Hematopoietic multipotent progenitor cell treated with erythropoietin and hydrocortisone succinate and interleukin-3 and kit ligand, for 8 days (in vitro differentiated cells): ENCODE results near the gene DOCK10.

Experiments
- DNase-seq: peaks from one replicate; pipeline ENCODE4 v3.0.0-alpha.2; 2015

DOCK10 gene

DNA sequence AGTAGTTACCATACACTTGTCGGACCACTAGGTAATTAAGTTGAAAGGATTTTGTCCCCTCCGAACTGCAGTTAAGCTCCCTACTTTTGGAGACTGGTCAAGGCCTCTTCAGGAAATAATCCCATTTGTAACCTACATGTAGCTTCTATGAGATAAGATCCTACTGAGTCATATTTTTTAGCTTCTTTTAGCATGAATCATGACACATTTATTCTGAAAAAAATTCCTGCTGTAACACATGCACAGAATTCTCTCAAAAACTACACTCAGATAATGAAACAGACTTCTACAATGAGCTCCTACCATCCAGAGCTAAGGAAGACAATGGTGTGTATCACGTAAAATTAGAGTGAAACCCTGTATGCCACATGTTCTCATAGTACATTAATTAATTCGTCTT lies 225.5 kb downstream of the DOCK10 start:
- no peak for DNase-seq

DNA sequence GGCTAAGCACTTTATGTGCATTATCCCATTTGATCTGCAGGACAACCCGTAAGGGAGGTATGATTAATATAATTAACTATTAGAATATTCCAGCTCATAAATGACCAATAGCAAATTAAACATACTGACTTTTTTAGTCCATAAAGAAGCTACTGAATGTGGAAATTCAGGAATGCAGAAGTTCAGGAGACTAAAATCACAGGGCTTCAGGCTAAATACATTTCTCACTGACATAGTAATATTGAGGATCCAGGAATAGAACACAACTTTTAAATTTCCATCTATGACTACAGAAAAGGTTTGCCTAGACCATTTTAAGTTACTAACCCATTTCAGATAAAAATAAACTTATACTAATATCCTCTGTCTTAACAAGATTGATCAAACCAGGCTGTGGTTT lies 228.7 kb downstream of the DOCK10 start:
- DNase-seq: no peak

DNA sequence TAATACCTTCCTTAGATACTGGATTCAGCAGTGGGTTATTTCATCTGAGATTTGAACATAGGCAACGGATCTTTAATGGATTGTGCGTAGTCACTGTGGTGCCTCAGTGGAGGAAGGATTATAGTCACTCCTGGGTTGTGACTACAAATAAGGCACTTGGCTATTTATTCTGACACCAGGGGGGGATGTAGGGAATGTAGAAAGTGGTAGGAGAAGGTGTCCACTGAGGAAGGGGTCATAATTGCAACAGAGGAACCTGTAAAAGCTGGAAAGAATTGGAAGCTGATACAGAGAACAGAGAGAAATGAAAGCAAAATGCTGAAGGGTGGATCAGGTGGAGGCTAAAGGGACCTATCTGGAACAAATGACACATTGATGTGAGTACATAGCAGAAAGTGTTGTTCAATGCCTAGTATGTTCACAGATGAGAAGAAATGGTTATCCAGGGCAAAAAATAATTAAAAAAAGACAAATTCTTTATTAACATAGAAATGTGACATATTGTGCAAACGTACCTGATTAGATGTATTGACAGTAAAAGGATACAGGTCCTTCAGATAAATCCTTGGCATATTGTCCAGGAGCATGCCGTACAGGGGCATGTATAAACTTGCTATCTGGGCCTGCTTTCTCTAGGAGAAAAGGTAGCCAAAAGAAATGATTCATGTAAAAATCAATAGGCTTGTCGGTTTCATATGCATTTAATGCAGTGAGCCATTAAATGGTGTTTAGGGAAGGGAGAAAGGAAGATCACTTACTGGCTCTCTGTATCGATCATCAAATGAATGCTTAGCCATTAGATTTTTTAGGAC lies 234.9 kb downstream of the DOCK10 start:
- no peak for DNase-seq

DNA sequence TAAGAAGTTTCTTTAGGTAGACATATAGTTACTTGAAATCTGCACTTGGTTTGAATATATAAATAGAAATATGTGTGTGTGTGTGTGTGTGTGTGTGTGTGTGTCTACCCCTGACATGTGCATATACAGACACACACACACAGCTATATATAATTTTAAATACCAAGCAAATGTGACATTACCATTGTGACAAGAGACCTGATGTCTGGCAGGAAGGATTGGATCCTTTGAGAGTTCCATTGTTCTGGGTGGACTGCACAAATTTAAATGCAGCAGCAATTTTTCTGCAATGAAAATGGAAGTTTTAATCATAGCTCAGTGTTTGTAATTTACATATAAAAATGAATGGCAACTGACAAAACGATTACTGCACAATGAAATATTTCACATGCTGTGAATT lies 238.3 kb downstream of the DOCK10 start:
- DNase-seq: no peak

DNA sequence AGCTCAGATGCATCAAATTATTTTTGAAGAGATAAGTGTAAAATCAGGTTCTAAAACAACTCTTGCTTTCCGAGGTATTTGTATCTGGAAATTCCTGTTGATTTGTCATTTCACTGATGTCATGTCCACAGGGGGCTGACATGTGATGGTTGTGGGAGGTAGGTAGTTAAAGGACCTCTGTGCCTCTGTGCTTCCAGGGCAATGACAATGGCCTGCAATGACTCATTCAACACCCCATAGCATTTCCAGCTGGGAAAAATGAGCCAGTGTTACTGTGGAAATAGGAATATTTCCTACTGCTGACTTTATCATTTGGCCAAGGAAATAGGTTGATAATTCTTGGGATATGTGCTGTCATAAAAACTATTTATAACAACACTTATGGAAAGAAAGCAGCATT lies 239.9 kb downstream of the DOCK10 start:
- DNase-seq: no peak

DNA sequence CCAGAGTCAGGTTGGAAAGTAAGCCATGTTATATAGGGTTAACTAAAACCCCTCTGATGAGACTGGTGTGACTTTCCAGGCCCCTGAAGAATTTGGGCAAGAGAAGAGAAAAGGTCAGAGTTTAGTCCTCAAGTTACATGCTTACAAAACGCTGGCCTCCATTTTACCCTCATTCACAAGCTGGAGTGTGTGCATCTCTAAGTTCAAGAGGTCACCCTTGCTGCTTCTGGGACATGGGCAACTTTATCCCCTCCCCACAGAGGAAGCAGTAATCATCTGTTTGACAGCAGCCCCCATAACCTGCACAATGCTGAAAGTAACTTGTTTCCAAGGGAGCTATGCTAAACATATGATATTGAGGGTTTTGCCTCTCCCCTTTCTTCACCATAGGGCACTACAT lies 240.9 kb downstream of the DOCK10 start:
- DNase-seq: no peak

DNA sequence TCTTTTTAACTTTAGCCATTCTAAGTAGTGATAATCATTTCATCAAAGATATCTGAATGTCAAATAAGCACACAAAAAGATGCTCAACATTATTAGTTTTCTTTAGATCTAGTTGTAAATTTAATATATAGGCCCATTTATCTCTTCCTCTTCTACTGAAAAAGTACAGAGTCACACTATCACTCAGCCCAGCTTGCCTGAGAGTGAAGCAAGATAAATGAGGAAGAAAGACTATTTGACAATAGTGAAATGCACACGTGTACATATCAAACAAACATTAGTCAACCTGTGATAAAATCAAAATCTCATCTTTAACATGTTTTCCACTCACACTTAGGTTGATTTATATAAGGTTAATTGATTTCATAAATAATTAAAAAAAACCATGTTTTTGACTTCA lies 242.6 kb downstream of the DOCK10 start:
- DNase-seq: no peak

DNA sequence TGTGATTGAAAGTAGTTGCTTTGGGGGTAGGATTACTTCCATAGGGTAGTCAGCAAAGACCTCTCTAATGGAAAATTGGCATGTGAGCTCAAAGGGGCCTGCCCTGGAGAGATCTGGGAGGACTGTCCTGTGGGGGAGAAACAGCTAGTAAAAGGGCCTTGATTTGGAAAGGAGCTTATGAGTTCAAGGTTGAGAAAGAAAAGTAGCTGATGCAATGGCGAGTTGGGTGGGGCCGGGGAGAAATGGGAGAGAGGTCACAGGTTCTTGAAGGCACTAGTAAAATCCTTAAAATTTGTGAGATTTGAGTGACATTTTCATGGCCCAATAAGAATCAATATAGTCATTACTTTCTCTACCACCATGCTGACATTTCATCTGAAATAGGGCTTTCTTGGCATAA lies 244.1 kb downstream of the DOCK10 start:
- DNase-seq: no peak

DNA sequence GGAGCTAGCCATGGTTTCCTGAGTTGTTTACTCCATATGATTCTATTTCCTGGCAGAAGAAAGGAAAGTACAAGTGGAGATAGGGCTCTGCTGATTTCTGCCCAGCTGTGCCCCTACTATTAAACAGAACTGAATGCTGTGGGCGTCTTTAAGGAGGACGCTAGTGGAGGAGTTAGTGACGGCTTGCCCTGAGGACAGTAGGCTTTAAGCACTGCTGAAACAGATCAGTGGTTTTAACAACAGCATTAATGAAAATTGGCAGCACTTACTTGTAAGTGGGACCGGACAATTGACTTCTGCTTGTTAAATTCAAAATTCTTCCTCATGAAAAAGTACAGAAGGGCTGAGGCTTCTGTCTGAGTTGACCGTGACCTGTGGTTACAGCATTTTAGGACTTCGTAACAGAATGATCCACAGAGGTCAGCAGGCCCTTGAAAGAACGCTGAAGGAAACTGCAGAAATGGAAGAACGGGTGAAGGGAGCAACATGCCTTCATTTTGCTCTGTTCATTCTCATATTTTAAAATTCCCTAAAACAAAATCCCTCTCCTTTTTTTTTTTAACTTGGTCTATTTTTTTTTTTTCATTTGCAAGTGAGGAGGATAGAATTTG lies 245.5 kb downstream of the DOCK10 start:
- no peak for DNase-seq

DNA sequence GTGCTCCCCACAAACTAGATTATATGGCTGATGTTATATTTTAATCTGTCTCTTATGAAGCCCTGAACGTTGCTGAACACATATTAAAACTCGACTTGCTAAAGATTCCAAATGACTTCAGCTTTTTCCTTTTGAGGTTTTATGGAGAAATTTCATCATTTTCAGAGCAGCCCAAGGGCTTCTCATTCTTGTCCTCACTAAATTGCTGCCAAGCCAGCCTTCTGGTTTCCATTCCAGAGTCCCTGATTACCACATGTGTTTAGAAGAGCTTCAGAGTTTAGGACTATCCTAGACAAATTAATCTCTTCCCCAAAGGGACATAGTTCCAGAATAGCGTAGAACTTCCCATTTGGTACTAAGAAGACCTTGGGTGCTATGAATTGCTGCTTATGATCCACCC lies 248.3 kb downstream of the DOCK10 start:
- DNase-seq: no peak

DNA sequence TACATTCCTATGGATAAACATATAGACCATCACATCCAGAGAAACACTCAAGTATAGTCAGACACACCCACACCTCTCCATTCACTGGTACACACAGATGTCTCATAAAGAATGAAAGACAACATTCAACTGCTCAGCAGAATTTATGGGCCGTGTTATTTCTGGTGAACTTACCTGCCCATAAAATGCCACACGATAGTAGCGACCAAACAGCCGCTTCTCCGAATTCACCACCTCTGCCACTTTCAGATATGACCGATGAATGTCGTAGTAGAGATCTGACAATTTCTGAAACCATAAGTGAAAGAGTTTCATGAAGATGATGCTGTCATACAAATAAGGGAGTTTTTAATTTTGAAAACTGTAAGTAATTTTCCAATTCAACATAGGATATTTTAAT lies 255.4 kb downstream of the DOCK10 start:
- DNase-seq: no peak

DNA sequence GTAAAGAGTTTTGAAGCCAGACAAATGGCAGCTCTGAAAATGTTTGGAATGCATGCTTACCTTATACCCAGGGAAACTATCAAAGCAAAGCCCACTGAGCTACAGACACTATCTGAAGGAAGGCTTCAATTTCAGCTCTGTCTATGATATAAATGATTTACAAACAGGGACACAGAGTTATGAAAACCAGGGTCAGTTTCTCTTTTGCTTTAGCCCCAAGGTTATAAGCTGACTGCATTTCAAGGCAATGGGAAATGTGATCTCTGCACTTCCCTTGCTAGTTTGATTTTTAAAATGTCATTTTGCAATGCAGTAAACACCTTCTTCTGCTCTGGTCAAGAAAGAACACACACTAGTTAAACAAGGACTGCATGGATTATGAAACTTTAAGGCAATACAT lies 260.9 kb downstream of the DOCK10 start:
- no peak for DNase-seq

DNA sequence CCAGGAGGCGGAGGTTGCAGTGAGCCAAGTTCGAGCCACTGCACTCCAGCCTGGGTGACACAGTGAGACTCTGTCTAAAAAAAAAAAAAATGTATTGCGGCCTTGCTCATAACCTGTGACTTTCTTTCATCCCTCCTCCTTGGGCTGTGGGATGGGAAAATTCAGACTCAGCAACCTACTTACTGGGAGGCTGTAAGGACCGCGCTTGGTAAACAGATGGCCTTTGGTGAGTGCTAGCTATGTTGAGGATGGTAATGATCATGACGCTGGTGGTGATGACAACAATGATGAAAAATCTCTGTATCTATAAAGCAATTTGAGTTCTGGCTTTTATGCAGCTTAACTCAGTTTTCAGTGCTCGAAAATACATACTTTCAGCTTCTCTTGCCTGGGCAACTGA lies 261.4 kb downstream of the DOCK10 start:
- no peak for DNase-seq

DNA sequence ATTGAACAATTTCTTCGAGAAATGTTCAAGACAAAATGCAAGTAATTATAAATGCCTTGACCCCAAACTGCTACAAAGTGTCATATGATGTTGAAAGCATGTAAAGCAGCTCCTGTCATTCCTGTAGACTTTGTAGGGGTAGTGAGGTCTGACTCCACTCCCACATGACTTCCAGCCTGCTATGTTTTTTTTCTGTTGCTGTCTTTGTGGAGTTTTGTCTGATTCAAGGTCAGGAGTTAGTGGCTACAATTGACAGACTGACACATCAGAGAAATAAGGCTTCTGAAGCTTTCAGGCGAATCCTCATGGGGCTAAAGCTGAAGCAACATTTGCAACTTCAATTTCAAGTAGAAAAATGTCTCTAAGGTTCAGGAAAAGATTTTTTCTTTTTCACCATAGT lies 262.2 kb downstream of the DOCK10 start:
- no peak for DNase-seq

DNA sequence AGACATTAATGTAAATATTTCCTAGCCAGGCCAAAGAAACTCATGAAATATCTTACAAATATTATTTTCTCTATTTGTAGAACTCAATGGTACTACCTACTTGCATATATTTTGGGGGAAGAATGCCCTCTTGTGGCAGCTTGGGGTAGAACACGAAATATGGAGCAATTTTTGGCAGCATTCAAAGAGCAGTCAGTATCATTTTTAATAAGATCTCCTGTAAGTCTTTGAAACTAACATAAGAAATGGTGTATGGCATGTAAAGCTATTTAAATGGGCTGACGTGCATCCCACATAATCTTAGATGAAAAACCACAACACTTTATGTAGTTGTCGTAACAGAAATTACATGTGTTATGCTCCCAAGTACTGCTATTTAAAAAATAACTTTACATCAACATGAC lies 263.8 kb downstream of the DOCK10 start:
- DNase-seq: peak; percentile 70

DNA sequence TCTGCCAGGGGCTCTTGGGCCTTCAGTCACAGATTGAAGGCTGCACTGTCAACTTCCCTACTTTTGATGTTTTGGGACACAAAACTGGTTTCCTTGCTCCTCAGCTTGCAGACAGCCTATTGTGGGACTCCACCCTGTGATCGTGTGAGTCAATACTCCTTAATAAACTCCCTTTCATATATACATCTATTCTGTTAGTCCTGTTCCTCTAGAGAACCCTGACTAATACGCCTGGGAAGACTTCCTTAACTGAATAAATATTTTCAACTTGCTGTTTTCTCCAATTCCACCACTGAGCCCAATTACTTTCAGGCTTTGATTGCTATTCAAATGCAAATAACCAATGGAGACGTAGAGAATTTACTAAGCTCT lies 264.7 kb downstream of the DOCK10 start:
- DNase-seq: no peak

DNA sequence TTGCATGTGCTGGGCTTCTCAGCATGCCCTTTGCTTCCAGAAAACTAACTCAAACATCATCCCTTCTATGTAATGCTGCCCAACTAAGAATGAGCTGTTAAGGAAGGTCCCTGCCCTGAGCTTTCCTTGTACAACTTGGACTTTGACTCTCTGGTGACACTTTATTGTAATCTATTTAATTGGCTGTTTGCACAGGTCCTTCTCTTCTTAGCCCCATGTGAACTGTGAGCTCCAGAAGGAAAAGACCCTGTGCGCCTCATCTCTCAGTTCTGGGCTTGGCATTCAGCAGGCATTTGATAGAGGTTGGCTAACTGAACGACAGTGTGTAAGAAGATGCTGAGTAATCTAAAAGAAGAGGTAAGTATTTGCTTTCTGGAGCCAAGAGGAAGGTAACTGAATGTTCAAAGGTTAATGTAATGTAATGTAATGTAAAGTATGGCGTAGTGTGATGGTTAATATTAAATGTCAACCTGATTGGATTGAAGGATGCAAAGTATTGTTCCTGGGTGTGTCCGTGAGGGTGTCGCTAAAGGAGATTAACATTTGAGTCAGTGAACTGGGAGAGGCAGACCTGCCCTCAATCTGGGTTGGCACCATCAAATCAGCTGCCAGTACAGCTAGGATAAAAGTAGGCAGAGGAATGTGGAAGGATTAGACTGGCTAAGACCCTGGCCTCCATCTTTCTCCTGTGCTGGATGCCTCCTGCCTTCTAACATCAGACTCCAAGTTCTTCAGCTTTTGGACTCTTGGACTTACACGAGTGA lies 265.3 kb downstream of the DOCK10 start:
- no peak for DNase-seq

DNA sequence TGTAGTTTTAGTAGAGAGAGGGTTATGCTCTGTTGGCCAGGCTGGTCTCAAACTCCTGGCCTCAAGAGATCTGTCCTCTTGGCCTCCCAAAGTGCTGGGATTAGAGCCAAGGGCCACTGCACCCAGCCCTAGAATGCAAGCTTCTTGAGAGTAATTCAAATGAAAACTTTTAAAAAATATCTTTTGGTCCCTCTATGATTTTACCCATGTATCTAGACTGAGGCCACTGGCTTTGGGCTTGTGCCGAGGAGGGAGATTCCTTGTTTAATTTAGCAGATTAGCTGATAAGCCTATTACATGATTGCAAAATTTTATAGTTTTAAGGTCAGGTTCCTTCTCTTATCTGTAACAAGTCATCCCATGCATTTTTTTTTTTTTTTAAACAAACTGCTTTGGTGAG lies 266.6 kb downstream of the DOCK10 start:
- no peak for DNase-seq

DNA sequence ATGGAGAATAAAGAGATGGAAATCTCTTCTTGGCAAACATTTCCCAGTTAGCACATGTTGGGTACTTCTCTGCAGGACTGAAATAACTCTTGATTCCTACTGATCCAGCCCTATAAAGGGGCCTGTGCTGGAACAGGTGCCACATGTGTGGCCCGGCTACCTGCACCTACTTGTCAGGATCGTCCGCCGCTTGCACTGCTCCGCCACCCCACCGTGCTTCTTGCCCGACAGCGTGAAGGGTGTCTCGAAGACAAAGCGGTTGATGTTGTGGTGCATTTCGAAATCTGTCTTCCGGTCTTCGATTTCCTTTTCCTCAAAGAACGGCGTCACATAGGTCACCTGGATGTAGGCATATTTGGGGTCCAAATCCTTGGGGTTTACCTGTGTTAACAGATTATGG lies 267.5 kb downstream of the DOCK10 start:
- DNase-seq: no peak

DNA sequence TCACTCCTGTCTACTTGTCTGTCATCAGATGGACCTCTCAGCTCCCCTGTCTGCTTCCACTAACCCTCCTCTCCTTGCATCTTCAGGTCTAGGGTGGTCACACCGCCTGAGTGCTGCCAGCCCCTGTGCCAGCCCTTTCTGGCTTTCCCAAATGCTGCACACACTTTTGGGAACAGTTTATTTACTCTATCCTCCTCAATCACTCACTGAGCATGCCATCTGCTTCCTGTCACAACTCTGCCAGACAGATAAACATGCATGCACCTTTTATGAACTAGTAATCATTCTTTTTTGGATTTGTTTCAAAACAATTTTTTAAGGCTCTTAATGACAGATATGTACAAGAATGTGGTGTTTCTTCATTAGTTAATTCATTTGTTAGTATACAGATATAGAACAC lies 269.8 kb downstream of the DOCK10 start:
- DNase-seq: no peak

DNA sequence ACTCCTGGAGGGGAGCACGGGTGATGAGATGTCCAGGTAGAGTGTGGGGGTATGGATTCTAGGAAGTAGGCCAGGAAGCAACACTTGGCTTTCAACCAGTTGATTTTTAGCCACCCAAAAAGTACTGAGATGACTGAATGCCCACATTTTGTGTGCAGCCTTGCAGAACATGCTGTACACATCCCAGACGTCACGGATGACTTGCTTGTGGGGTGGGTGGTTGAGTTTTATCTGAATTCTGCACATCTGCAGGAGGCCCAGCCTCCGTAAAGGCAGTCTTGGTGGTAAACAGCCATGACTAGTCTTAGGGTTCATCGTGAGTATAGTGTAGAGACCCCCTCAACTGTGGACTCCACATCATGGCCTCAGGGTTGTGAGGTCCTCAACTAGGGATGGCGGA lies 272.8 kb downstream of the DOCK10 start:
- DNase-seq: no peak

DNA sequence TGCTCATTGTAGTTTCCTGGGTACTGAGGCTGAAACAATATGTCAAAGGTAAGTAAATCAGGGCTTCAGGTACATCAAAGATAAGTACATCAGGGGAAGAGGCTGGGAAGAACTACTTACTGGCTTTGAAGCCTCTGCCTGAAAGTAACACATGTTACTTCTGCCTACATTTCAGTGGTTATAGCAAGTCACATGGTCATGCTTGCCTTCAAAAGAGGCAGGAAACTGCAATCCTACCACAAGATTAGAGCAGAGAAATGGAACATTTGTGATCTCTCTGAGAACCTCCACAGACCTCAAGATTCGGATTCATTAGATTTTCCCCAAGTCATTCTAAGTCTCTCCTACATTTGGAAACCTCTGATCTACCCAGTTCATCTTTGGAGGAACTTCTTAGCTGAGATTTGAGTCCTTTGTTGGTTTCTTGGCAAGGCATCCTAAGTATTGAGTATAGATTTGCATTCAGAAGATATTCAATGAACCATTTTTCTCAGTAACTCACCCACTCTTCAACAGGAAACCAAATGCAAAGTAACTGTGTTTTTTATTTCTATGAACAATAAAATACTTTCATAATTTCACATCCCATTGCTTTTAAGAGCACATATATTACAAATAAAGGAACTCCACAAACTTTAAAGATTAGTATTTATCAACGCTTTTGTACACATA lies 277.6 kb downstream of the DOCK10 start:
- DNase-seq: no peak

DNA sequence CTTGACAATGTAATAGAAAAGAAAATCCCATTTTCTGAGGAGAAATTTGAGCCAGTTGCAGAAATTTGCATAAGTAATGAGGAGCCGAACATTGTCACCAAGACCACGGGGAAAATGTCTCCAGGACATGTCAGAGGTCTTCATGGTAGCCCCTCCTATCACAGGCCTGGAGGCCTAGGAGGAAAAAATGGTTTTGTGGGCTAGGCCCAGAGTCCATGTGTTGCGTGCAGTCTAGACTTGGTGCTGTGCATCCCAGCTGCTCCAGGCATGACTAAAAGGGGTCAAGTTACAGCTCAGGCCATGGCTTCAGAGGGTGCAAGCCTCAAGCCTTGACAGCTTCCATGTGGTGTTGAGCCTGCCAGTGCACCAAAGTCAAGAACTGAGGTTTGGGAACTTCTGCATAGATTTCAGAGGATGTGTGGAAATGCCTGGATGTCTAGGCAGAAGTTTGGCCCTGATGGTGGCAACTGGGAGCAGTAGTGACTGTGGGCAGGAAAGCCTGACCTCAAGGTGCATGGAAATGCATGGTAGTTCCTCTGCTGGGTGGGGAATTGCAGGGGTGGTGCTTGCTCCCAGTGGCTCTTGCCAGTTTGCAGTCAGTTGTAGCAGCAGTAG lies 284.2 kb downstream of the DOCK10 start:
- no peak for DNase-seq
